PC-3 (cell line): ENCODE measurements around the gene GRK2. TPM values are rescaled to one million over a fixed set of nuclear protein-coding genes. Genes with fewer than 3 reads are reported as not detected.
A peak's percentile ranks its signal among the peaks of the same experiment; 100 is the strongest.

Source experiments
- ATAC-seq: fragments of 200-7000 bp; cut with Tn5 transposase; 2 replicates; pipeline ENCODE4 v1.9.1; 2020; ENCODE audit warnings: mild to moderate bottlenecking, moderate library complexity
- BruUV-seq: library from RNA; stranded (reverse); fragments of 400-500 nt; replicated peaks from 2 replicates; lab custom pipeline; 2021; lab: Mats Ljungman, UMichigan
- CTCF ChIA-PET: fragments of 300-600 bp; sonication (Branson Sonifier 250); formaldehyde crosslinking; loops from one replicate; lab custom pipeline; 2022; ENCODE audit warnings: antibody characterized with exemption; lab: Charles Lee
- POLR2A ChIA-PET: fragments of 300-600 bp; sonication (Branson Sonifier 250); formaldehyde crosslinking; loops from one replicate; lab custom pipeline; 2022; ENCODE audit warnings: antibody characterized with exemption; ENCODE audit not compliant: unreplicated experiment; lab: Charles Lee
- DNase-seq: peaks from one replicate; pipeline ENCODE4 v3.0.0-alpha.2; 2015
- H2AFZ ChIP-seq: fragments of 300-600 bp; sonication (generic); 2 replicates; pipeline ENCODE4 v1.6.0; 2016; ENCODE audit warnings: antibody characterized with exemption, low read length
- H3F3A ChIP-seq: fragments of 300-600 bp; sonication (generic); one replicate; pipeline ENCODE4 v1.6.0; 2017; ENCODE audit warnings: antibody characterized with exemption, low read length, control low read depth, mild to moderate bottlenecking; ENCODE audit not compliant: unreplicated experiment
- H3K27ac ChIP-seq: fragments of 300-600 bp; sonication (generic); 2 replicates; pipeline ENCODE4 v1.5.1; 2016; ENCODE audit warnings: mild to moderate bottlenecking, low read length
- H3K27me3 ChIP-seq: fragments of 300-600 bp; sonication (generic); 2 replicates; pipeline ENCODE4 v1.6.1; 2016; ENCODE audit warnings: low read length, mixed read lengths
- H3K36me3 ChIP-seq: fragments of 300-600 bp; sonication (generic); 2 replicates; pipeline ENCODE4 v1.6.1; 2016; ENCODE audit warnings: low read depth, mixed run types, low read length, mixed read lengths
- H3K4me1 ChIP-seq: fragments of 300-600 bp; sonication (generic); 2 replicates; pipeline ENCODE4 v1.5.1; 2016; ENCODE audit warnings: low read length; ENCODE audit not compliant: insufficient read depth
- H3K4me2 ChIP-seq: fragments of 300-600 bp; sonication (generic); 2 replicates; pipeline ENCODE4 v1.6.0; 2016; ENCODE audit warnings: low read length
- H3K4me3 ChIP-seq: fragments of 300-600 bp; sonication (generic); 2 replicates; pipeline ENCODE4 v1.5.1; 2016; ENCODE audit warnings: mild to moderate bottlenecking, low read length, mixed read lengths
- H3K79me2 ChIP-seq: fragments of 300-600 bp; sonication (generic); 2 replicates; pipeline ENCODE4 v1.6.1; 2017; ENCODE audit warnings: low read length, mixed read lengths
- H3K9ac ChIP-seq: fragments of 300-600 bp; sonication (generic); 2 replicates; pipeline ENCODE4 v1.6.0; 2016; ENCODE audit warnings: mild to moderate bottlenecking, low read length
- H3K9me2 ChIP-seq: fragments of 300-600 bp; sonication (generic); replicated peaks from 2 replicates; pipeline ENCODE4 v1.6.1; 2016; ENCODE audit warnings: mixed run types, low read length, mixed read lengths
- H3K9me3 ChIP-seq: fragments of 300-600 bp; sonication (generic); 2 replicates; pipeline ENCODE4 v1.6.1; 2016; ENCODE audit warnings: low read length, mixed read lengths
- H4K20me1 ChIP-seq: fragments of 300-600 bp; sonication (generic); 2 replicates; pipeline ENCODE4 v1.6.1; 2016; ENCODE audit warnings: low read length, mixed read lengths
- CTCF ChIP-seq: fragments of 300-600 bp; sonication (generic); conservative IDR thresholded peaks from 2 replicates; pipeline ENCODE4 v1.5.1; 2017; ENCODE audit warnings: antibody characterized with exemption, low read depth, mild to moderate bottlenecking, low read length
- EZH2 ChIP-seq: fragments of 300-600 bp; sonication (generic); IDR thresholded peaks from one replicate; pipeline ENCODE4 v1.6.1; 2017; ENCODE audit warnings: antibody characterized with exemption, mild to moderate bottlenecking, low read length; ENCODE audit not compliant: unreplicated experiment
- EZH2phosphoT487 ChIP-seq: fragments of 300-600 bp; sonication (generic); IDR thresholded peaks from 2 replicates; pipeline ENCODE4 v1.6.1; 2018; ENCODE audit warnings: mild to moderate bottlenecking, antibody characterized with exemption, low read length, borderline replicate concordance
- intact Hi-C: fragments of 100-400 bp; cut with micrococcal nuclease; formaldehyde crosslinking; loops from 2 replicates; pipeline ENCODE4 v1.9.0; 2023
- total RNA-seq: library from RNA; depleted of rRNA; stranded (reverse); fragments of >200 nt; gene quantifications from 2 replicates; pipeline ENCODE4 v1.2.3, GENCODE V29; 2014

GRK2 gene
- total RNA-seq, 1 experiment from 2014 or later = 103 TPM

GRCh38 chr11:67239783-67240575 lies 26.3 kb upstream of the GRK2 start:
- H3K4me3 ChIP-seq = peak overlapping the region; percentile 89
- H3K9me3 ChIP-seq = no peaks in the 10 kb centered on the region
- H3K9ac ChIP-seq = peak overlapping the region; percentile 98
- no peaks in the 10 kb centered on the region for H3K27me3 ChIP-seq
- H3K9me2 ChIP-seq = no peaks in the 10 kb centered on the region
- DNase-seq = peak; percentile 99
- TSS peak; percentile 72 for BruUV-seq
- H3K36me3 ChIP-seq = peaks cover 29% of the 10 kb centered on the region
- H3K4me2 ChIP-seq = peak overlapping the region; percentile 94
- TF ChIP-seq CTCF (no peak), EZH2phosphoT487 (no peak), EZH2 (no peak)
- ChIA-PET CTCF (interaction anchor here (0.5 to 1.2 kb wide), 5 partner anchors 23 to 159 kb away, joined by 3 to 6 read pairs (median 4); partner anchors contain the start of gene KDM2A), POLR2A (interaction anchor here (0.5 to 1.1 kb wide), 5 partner anchors 37 to 377 kb away, joined by 3 read pairs; partner anchors contain the start of gene KDM2A)
- intact Hi-C loops = loop anchor here (2.0 to 10.0 kb wide), 4 partner anchors 43 to 185 kb away; partner anchors contain the start of gene RHOD
- H3F3A ChIP-seq = peaks cover 12% of the 10 kb centered on the region
- peaks cover 40% of the 10 kb centered on the region for H4K20me1 ChIP-seq
- ATAC-seq = peak; percentile 90
- H3K4me1 ChIP-seq = peaks cover 29% of the 10 kb centered on the region
- H2AFZ ChIP-seq = no peak overlapping the region
- peaks cover 68% of the 10 kb centered on the region for H3K79me2 ChIP-seq
- peak overlapping the region; percentile 86 for H3K27ac ChIP-seq

- H3K4me2 ChIP-seq = peak overlapping the region; percentile 94
- peak; percentile 84 for DNase-seq
- H3K79me2 ChIP-seq = peaks cover 76% of the 10 kb centered on the region
- no peaks in the 10 kb centered on the region for H3K9me3 ChIP-seq
- peak; percentile 16 for ATAC-seq
- intact Hi-C loops = loop anchor here (2.0 to 10.0 kb wide), 2 partner anchors 120 to 186 kb away; partner anchors contain the start of gene RHOD
- H3K9ac ChIP-seq = peak overlapping the region; percentile 98
- no peak for TF ChIP-seq EZH2
- no peak for TF ChIP-seq EZH2phosphoT487
- TF ChIP-seq CTCF = no peak
- TSS peak; percentile 78 for BruUV-seq
- no peaks in the 10 kb centered on the region for H3K9me2 ChIP-seq
- H4K20me1 ChIP-seq = peaks cover 46% of the 10 kb centered on the region
- ChIA-PET CTCF (interaction anchor here (1.2 kb wide), 1 partner anchor 122 kb away, joined by 4 read pairs; the partner anchor contains the start of gene KDM2A), POLR2A (interaction anchor here (0.5 kb wide), 1 partner anchor 378 kb away, joined by 3 read pairs; no protein-coding TSS in a partner anchor)
- peaks cover 12% of the 10 kb centered on the region for H3F3A ChIP-seq
- H3K36me3 ChIP-seq = peaks cover 37% of the 10 kb centered on the region
- peak overlapping the region; percentile 86 for H3K27ac ChIP-seq
- peak overlapping the region; percentile 89 for H3K4me3 ChIP-seq
- peaks cover 29% of the 10 kb centered on the region for H3K4me1 ChIP-seq
- H2AFZ ChIP-seq = no peak overlapping the region
- H3K27me3 ChIP-seq = no peaks in the 10 kb centered on the region
Measured at GRCh38 chr11:67240576-67241389, 25.5 kb upstream of the GRK2 start.
